CD4-positive, alpha-beta T cell treated with Interleukin-15 for 1 hour (primary cell): ENCODE measurements around the gene HFM1.
"Not testable (repeated sequence)": the region's sequence is repeated elsewhere in the genome, so short reads cannot be mapped to it uniquely, and the experiment has no call there.

ENCODE experiments used
- DNase-seq: peaks from one replicate; pipeline ENCODE4 v3.0.0-alpha.2; 2020

Gene HFM1, protein sequence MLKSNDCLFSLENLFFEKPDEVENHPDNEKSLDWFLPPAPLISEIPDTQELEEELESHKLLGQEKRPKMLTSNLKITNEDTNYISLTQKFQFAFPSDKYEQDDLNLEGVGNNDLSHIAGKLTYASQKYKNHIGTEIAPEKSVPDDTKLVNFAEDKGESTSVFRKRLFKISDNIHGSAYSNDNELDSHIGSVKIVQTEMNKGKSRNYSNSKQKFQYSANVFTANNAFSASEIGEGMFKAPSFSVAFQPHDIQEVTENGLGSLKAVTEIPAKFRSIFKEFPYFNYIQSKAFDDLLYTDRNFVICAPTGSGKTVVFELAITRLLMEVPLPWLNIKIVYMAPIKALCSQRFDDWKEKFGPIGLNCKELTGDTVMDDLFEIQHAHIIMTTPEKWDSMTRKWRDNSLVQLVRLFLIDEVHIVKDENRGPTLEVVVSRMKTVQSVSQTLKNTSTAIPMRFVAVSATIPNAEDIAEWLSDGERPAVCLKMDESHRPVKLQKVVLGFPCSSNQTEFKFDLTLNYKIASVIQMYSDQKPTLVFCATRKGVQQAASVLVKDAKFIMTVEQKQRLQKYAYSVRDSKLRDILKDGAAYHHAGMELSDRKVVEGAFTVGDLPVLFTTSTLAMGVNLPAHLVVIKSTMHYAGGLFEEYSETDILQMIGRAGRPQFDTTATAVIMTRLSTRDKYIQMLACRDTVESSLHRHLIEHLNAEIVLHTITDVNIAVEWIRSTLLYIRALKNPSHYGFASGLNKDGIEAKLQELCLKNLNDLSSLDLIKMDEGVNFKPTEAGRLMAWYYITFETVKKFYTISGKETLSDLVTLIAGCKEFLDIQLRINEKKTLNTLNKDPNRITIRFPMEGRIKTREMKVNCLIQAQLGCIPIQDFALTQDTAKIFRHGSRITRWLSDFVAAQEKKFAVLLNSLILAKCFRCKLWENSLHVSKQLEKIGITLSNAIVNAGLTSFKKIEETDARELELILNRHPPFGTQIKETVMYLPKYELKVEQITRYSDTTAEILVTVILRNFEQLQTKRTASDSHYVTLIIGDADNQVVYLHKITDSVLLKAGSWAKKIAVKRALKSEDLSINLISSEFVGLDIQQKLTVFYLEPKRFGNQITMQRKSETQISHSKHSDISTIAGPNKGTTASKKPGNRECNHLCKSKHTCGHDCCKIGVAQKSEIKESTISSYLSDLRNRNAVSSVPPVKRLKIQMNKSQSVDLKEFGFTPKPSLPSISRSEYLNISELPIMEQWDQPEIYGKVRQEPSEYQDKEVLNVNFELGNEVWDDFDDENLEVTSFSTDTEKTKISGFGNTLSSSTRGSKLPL (N-terminal part only)

DNA sequence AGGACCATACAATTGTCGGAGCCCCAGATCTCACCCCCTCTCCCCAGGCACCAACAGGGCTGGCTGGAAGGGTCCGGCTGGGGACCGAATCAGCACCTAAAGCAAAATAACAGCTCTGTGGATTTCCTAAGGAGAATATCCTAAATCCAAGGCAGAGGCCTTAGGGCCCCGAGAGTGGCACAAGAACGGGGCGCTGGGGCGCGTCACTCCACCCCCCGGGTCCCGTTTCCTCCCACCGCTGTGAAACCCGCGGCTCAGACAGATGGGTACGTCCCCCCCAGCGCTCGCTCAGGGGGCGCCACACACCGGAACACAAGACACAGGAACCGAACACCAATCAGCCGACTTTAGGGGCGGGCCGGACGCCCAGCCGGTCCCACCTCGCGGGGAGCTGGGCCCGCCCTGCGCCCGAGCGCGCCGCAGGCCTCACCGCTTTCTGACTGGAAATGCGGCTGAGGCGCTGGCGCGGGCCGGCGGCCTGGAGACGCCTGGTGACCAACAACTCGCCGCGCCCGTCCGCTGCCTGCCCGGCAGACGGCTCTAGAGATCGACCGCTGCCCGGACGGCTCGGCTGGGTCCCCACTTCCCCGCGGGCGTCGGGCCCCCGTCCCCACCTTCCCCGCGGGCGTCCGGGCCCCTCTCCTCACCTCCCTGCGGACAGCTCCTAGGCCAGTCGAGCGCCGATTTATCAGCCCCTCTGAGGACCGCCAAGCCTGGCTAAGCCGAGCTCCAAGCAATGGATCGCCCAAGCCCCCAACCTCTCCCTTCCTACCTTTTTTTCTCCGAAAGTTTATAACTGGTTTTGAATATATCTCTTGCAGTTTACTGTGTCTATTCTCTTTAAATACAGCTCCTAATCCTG, at the start of gene HFM1:
HFM1 (minus strand) TSS at position 687 of the 862 bp plus-strand sequence. CDS start 3,755 bp downstream, outside the sequence.
- DNase-seq = peak; percentile 58

DNA sequence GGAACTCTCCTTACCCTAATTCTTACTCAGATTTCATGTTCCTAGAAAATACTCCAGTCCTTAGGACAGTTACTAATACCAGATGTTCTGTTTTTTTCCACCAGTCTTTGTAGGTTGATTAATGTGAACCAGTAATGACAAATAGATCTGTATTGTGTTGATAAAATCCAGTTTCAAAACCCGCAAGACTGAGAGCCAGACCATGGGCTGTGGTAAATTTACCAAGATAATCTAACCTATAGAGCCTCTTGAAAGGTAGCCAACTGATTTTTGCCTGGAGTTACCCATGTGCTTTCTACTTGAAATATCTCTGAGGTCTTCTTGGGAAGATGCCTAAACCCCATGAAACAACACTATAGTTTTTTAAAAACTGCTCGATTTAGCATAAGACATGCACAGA, 49.5 kb upstream of the HFM1 start:
- DNase-seq = no peak

DNA sequence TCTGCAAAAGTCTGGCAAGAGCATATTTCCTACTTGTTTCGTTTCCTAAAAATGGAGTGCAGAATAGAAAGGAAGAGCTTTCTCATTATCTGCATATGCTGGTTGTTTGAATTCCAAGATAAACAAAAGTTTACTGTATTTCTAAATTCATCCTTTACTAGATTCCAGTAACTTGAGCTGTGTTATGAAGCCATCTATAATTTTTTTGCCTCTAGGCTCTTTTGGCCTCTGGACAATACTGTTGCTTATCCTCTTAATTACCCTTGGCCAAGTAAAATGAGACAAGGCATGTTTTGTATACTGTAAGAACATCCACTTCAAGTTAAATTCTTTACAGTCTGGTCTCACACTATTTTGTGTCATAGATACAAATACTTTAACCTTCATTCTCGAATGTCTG, 45.6 kb upstream of the HFM1 start:
- DNase-seq = no peak

DNA sequence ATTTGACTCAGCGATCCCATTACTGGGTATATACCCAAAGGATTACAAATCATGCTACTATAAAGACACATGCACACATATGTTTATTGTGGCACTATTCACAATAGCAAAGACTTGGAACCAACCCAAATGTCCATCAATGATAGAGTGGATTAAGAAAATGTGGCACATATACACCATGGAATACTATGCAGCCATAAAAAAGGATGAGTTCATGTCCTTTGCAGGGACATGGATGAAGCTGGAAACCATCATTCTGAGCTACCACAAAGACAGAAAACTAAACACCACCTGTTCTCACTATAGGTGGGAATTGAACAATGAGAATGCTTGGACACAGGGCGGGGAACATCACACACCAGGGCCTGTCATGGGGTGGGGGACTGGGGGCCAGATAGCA, 43.1 kb upstream of the HFM1 start:
- not testable (repeated sequence) for DNase-seq

DNA sequence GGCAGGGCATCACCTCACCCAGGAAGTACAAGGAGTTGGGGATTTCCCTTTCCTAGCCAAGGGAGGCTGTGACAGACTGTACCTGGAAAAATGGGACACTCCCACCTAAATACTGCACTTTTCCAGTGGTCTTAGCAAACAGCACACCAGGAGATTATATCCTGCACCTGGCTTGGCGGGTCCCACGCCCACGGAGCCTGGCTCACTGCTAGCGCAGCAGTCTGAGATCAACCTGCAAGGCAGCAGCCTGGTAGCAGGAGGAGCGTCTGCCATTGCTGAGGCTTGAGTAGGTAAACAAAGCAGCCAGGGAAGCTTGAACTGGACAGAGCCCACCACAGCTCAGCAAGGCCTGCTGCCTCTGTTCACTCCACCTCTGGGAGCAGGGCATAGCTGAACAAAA, 37.3 kb upstream of the HFM1 start:
- not testable (repeated sequence) for DNase-seq

DNA sequence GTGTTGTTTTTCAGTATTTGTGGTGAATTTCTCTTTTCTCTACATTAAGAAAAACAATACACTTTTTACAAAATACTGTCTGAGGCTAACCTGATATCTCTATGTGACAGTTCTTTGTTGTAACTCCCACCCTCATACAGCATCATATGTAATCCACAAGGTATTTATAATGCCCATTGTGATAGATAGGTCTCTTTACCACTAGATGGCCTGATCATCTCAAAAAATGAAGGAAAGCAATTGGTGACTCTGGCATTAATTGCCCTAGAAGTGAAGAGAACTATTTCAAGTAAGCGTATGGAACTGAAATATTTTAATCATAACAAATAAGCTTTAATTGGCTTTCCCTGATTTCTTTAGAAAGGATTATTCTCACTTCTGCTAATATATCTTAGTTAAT, 36.2 kb upstream of the HFM1 start:
- DNase-seq = no peak

DNA sequence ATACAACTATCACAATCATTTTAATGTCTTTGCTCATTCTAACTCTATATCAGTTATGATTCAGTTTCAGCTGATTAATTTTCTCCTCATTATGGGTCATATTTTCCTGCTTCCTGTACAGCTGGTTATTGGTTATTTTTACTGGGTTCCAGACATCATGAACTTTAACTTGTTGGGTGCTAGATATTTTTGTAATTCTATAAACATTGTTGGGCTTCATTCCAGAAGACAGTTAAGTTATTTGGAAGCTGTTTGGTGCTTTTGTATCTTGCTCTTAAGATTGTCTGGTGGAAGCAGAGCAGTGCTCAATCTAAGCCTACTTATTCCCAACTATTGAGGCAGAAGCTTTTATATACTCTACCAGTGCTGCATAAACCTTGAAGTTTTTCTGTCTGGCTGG, 34.4 kb upstream of the HFM1 start:
- DNase-seq = no peak

DNA sequence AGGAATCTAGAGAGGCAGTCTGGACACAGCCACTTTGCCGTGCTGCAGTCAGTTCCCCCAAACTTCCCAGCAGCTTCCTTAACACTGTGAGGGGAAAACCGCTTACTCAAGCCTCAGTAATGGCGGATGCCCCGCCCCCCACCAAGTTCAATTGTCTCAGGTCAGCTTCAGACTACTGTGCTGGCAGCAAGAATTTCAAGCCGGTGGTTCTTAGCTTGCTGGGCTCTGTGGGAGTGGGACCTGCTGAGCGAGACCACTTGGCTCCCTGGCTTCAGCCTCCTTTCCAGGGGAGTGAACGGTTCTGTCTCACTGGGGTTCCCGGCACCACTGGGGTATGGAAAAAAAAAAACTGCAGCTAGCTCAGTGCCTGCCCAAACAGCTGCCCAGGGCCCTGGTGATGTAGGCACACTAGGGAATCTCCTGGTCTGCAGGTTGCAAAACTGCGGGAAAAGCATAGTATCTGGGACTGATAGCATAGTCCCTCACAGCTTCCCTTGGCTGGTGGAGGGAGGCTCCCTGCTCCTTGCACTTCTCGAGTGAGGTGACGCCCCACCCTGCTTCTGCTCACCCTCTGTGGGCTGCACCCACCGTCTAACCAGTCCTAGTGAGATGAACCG, 23.7 kb upstream of the HFM1 start:
- no peak for DNase-seq

DNA sequence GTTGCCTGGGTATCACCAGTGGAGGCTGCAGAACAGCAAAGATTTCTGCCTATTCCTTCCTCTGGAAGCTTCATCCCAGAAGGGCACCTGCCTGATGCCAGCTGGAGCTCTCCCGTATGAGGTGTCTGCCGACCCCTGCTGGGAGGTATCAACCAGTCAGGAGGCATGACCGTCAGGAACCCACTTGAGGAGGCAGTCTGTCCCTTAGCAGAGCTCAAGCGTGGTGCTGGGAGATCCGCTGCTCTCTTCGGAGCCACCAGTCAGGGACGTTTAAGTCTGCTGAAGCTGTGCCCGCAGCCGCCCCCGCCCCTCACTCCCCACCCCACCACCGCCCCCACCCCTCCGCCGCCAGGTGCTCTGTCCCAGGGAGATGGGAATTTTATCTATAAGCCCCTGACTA, 23.1 kb upstream of the HFM1 start:
- no peak for DNase-seq

DNA sequence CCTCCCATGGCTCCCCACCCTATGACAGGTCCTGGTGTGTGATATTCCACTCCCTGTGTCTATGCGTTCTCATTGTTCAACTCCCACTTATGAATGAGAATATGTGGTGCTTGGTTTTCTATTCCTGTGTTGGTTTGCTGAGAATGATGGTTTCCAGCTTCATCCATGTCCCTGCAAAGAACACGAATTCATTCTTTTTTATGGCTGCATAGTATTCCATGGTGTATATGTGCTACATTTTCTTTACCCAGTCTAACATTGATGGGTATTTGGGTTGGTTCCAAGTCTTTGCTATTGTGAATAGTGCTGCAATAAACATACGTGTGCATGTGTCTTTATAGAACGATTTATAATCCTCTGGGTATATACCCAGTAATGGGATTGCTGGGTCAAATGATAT, 17.9 kb upstream of the HFM1 start:
- DNase-seq = not testable (repeated sequence)

DNA sequence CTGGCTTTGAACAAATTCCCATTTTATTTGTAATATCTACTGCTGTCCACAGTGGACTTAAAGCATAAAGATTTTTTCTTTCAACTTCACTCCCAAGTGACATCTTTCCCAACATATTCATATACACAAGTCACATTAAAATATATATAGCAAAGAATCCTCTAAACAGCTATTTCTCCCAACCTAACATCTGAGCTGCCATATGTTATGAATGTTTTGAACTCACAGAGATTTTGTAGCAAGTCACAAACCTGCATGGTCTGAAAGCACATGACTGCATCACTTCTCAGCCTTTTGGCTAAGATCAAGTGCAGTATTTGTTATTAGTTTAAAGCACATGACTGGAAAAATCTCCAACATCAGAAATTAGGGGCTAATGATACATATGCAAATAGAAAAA, 7.7 kb upstream of the HFM1 start:
- DNase-seq = no peak

DNA sequence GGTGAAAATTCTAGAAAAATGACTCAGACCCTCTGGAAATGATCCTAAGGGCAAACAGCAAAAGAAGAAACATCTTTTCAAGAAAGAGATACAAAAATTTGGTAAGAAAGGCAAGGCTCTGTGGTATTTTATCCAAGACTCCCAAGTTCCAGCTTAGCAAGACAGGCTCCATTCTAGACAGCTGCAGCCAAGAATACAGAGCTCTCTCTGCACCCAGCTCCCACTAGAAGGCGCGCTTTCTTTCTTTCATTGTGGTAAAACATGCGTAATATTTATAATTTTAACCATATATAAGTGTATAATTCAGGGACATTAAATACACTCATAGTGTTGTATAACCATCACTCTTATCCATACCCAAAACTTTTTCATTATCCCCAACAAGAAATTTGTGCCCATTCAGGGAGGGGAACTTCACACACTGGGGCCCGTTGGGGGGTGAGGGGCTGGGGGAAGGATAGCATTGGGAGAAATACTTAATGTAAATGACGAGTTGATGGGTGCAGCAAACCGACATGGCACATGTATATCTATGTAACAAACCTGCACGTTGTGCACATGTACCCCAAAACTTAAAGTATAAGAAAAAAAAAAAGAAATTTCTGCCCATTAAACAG, 2.2 kb upstream of the HFM1 start:
- DNase-seq = no peak

DNA sequence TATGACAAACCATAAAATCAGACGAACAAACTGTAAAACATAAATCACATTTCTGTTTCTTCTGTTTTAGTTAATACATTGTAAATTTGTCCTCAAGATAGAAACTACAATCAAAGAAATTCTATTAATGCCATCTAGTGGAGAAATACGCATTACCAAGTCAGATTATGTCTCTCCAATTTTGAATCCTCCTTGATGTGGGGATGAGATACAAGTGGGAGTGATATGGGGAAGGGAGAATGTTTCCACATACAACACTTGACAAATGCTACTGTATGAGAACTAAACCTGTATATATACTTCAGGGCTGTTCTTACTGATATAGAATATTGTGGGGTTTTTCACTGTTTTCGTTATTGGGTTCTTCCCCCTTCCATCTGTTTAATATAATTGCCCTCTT, 2.6 kb downstream of the HFM1 start:
- DNase-seq = no peak

DNA sequence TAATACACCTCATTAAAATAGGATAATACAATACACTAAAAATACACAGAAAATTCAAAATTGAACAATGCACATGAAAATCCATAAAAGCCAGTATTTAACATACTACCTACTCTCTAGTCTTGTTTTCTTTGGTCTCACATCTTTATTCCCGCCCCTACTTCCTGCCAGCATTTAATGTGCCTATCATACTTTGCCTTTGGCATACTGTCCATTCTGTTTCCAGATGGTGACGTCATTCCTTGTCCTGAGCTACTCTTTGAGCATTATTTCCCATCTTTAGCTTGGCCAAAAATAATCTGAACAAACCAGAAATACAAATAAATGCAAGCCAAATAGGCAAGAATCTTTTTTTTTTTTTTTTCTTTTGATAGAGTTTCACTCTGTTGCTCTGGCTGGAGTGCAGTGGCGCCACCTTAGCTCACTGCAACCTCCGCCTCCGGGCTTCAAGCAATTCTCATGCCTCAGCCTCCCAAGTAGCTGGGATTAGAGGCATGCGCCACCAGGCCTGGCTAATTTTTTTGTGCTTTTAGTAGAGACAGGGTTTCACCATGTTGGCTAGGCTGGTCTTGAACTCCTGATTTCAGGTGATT, 4.4 kb downstream of the HFM1 start:
- no peak for DNase-seq

DNA sequence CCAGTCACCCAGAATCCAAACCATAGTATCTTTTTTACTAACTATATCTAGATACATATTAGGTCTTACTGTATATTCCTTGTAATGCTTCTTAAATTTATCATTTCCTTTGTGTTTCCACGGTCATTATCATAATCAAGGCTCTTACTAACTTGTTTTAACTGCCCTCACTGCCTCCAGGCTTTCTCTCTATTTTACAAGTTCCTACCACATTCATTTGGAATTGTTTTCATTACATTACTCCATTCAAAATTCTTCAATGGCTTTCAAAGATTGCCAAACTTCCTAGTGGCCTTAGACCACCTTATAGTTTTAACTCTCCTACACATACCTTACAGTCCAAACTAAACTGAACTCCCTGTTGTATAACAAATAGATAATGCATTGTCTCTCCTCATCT, 6.3 kb downstream of the HFM1 start:
- no peak for DNase-seq

DNA sequence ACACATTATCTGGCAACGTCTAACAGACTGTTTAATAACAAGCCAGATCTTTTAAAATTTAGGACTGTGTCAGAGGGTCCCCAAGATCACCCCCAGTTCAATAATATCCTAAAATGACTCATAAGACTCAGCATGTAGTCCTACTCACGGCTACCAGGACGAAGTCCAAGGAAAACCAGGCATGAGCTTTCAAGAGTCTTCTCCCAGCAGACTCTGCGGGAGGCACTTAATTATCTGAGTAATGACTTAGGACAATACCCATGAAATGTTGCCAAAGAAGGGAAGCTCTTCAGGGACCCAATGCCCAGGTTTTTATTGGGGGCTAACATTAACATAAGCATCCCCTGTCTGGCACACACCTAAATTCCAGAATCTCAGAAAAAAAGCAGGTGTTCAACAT, 7.0 kb downstream of the HFM1 start:
- no peak for DNase-seq

DNA sequence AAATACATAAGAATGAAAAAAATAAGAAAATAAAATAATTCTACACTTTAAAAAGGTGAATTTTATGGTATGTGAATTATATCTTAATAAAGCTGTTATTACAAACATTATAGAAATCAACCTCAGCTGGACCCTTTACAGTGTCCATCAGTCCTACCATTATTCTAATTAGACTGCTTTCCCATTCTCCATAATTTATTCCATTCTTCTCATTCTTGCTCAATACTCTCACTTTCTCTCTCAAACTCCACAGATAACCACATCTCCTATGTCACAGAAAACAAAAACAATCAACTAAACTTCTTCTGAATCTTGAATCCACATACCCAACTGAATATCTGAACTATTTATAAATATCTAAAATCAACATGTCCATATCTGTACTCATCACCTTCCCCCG, 11.6 kb downstream of the HFM1 start:
- no peak for DNase-seq

DNA sequence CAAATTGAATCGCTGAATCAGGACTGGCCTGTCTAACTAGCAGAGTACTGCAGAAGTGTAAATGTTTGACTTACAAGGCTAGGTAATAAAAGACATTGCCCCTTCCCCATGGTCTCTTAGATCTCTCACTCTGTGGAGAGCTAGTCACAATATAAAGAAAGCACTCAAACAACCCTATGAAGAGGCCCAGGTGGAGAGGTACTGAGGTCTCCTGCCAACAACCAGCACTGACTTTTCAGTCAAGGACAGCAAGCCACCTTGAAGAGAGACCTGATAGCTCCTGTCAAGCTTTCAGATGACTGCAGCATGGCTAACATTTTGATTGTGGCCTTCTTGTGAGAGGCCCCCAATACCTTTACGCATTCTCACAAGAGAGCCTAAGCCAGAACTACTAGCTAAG, 18.5 kb downstream of the HFM1 start:
- DNase-seq = no peak

DNA sequence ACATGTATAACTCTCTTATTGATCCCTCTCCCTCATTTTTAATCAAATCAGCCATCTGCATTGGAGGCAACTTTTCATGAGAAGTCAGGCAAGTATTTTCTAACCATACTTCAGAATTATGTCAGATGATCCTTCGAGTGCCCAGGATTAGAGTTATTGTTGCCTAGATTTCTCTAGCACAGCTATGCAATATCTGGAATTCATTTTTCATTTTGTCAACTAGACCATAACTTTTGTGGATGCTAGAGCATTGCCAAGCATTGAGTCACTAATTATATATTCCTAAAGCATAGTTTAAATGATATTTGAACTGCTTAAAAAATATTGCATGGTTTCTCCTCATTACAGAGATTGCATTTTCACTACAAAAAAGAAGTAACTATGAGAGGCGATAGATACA, 21.2 kb downstream of the HFM1 start:
- no peak for DNase-seq

DNA sequence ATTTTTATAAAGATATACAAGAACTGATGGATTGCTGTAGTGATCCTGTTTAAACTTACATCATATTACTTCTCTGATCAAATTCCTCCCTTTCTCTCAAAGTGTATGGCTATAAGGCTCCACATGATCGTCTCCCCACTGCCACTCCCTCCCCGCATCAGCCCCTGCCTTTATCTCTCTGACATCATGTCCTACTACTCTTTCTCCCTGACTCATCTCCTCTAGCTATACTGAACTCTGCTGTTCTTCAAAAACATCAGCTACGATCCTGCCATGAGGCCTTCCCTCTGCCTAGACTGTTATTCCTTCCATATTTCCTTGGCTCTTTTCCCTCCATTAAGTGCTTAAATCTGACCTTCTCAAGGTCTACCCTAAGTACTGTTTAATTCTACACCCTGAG, 22.8 kb downstream of the HFM1 start:
- no peak for DNase-seq

DNA sequence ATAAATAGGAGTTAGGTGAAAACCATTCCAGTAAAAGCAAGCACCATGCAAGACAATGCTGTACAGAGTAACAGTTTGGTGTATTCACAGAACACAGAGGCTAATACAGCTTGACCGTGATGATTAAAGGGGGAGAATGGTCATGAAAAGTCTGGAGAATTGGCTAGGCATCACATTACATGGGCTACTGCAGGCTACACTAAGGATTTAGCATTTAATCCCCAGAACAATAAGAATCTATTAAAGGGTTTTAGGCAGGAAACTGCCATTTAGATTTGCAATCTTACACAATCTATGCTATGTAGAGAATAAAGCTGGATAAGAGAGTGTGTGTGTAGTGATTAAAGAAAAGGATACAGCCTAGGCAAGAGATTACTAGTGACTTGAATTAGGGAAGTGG, 30.6 kb downstream of the HFM1 start:
- no peak for DNase-seq
